Suprapubic skin (tissue), 4 donors: Measurements from ENCODE around the gene RAF1.

Source experiments
- CTCF ChIP-seq, 2 donors: fragments of 200-600 bp in 1 of 2; fragments of 450-650 bp in 1 of 2; sonication (generic) in 1 of 2; IDR thresholded peaks; one replicate each; pipeline ENCODE4 v1.5.1; 2016 to 2019; ENCODE audit warnings: antibody characterized with exemption in 2 of 2, mild to moderate bottlenecking in 1 of 2, moderate library complexity in 1 of 2
- POLR2A ChIP-seq, 2 donors: fragments of 450-650 bp; IDR thresholded peaks; one replicate each; pipeline ENCODE4 v1.6.1; 2017; ENCODE audit warnings: antibody characterized with exemption in 2 of 2, mild to moderate bottlenecking in 2 of 2, moderate library complexity in 2 of 2
- POLR2AphosphoS5 ChIP-seq, 3 donors: sonication (generic); formaldehyde crosslinking; IDR thresholded peaks; one replicate each; pipeline ENCODE4 v1.6.1; 2017; ENCODE audit warnings: antibody characterized with exemption in 3 of 3

- TF ChIP-seq POLR2A (IDR thresholded peaks at IDR 0.05) (no peak), CTCF (IDR thresholded peaks at IDR 0.05) (no peak), POLR2AphosphoS5 (IDR thresholded peaks at IDR 0.05) (no peak)
Observed at GRCh38 chr3:12629560-12629959, 34.4 kb downstream of the RAF1 start.
